HG02885 (cell line): Measurements from ENCODE around the gene TMEM42.

Experiments
- ATAC-seq: cut with Tn5 transposase; IDR thresholded peaks from one replicate; pipeline ENCODE4 v1.9.1; 2021; ENCODE audit warnings: mild to moderate bottlenecking; ENCODE audit not compliant: unreplicated experiment, poor library complexity

Gene TMEM42

GRCh38 chr3:44870375-44871061 is 8.8 kb downstream of the TMEM42 start:
- ATAC-seq: no peak

- ATAC-seq: no peak
These were observed 12.6 kb downstream of the TMEM42 start, which contains the start of gene TGM4 for GRCh38 chr3:44874308-44874707. TGM4 (plus strand) TSS chr3:44874608; CDS start chr3:44874679, 71 bp downstream.

DNA sequence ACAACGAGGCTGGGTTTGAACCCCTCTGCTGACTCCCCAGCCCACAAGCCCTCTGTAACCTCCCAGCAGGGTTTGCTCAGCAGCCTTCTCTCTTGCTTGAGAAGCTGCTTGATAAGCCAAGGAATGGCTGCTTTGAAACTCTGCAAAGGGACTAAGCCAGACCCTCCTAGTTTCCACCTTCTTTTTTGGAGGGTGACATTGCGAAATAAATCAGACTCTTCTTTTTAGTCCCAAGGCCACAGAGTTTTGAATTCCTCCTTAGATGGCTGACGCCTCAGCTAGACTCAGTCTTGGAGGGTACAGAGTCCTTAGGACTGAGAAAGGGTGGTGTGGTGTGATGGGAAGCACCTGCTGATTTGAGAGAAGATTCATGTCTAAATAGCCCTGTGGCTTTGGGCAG is 13.9 kb downstream of the TMEM42 start:
- ATAC-seq: no peak

DNA sequence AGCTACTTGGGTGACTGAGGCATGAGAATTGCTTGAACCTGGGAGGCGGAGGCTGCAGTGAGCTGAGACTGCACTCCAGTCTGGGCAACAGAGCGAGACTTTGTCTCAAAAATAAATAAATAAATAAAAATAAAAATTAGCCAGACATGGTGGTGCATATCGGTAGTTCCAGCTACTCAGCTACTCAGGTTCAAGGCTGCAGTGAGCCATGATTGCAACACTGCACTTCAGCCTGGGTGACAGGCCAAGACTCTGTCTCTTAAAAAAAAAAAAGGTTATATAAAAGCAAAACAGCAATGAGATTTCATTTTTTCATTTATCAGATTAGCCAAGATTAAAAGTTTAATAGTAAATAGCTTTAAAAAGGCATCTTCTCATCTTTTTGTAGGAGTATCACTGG is 15.6 kb downstream of the TMEM42 start:
- no peak for ATAC-seq

DNA sequence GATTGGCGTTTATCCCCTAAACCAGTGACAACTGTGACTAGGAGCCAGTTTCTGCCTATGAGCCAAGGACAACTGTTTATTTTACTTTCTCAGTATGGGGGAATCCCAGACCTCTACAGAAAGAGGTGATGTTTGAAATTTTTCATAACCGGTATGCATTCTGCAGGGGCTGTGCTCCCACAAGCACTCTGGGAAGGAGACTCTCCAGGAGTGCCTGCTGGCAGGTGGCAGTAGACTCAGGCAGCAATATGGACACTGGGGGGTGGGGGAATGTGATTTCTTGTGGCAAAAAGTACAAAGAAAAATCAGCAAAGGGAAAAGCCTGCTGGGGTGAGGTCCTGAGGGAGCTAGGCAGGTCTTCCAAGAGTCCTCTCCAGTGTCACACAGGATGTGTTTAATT is 18.6 kb downstream of the TMEM42 start:
- no peak for ATAC-seq

DNA sequence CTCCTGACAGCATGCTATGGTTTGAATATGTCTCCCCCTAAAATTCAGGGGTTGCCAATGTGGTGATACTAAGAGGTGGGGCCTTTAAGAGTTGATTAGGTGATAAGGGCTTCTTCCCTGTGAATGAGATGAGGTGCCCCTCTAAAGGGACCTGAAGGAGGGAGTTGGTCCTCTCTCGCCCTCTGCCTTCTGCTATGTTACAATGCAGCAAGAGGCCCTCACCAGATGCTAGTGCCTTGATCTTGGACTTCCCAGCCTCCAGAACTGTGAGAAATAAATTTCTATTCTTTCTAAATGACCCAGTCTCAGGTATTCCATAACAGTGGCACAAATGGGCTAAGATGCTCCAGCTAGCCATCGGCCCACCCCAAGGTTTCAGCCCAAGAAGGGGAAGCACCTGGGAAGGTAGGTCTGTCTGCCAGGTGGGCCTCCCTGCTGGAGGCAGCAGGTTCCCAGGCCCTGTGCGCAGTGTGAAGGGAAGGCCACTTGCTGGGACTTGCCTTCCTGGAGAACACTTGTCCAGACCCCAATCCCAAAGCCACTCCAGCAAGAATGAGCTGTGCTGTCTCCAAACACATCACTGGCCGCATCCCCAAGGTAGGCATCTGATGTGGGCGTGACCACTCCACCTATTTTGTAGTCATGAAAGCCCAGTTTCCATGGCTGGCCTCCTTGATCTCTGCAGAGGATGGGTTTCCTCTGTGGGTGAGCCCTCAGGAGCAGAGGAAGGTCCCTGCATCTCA is 21.7 kb downstream of the TMEM42 start:
- ATAC-seq: no peak

DNA sequence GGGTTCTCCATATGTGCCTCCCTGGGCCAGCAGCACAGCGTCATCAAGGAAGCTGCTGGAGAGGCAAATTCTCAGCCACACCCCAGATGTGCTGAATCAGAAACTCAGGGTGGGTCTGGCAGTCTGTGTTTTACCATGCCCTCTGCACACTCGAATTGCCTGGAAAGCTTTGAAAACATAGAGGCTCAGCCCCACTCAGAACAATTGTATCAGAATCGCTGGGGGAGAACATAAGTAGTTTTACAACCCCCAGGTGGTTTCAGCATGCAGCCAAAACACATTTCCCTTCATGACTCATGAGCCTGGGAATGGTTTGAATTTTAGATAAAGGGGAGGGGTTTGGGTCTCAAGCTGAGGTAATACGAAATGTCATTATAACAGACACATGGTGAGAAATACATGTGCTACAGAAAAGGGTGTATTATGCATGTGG is 22.3 kb downstream of the TMEM42 start:
- no peak for ATAC-seq

- ATAC-seq: no peak
These were observed 23.9 kb downstream of the TMEM42 start for GRCh38 chr3:44885618-44886017.

- no peak for ATAC-seq
These were observed 24.8 kb downstream of the TMEM42 start for GRCh38 chr3:44886561-44886960.

GRCh38 chr3:44887101-44887500 is 25.4 kb downstream of the TMEM42 start:
- ATAC-seq: no peak

GRCh38 chr3:44890258-44890657 is 28.5 kb downstream of the TMEM42 start:
- ATAC-seq: no peak

- ATAC-seq: no peak
These were observed 29.1 kb downstream of the TMEM42 start for GRCh38 chr3:44890852-44891251.

DNA sequence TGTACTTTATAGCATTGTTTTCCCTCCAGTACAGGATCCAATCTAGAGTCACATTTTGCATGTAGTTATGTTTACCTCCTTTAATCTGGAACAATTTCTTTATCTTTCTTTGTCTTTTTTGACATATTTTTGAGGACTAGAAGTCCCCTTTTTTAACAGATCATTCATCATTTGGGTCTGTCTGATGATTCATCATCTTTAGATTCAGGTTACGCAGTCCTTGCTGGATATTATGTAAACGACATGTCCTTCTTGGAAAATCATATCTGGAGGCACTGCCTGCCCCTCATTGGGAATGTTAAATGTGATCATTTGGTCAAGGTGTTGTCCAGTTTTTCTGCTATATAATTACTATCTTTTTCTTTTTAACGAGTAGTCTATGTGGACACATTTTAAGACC is 31.0 kb downstream of the TMEM42 start:
- no peak for ATAC-seq

GRCh38 chr3:44893097-44893496 is 31.4 kb downstream of the TMEM42 start:
- no peak for ATAC-seq

DNA sequence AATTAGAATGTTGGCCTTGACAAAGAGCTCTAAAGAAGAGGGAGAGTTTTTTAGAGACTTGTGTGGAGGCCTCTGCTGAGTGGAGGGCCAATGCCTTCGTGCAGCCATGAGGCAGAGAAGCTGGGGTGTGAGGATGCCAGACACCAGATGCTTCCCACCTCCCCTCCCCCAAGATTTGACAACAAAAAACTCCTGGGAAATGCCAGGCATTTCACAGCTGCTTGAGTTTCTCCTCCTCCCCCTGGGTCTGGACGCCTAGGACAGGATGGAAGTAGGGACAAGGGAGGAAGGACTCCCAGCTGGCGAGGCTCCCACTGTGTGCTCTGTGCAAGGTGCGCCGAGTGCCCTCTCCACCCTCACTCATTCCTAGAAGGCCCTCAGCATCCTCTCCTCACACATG is 32.8 kb downstream of the TMEM42 start:
- no peak for ATAC-seq

DNA sequence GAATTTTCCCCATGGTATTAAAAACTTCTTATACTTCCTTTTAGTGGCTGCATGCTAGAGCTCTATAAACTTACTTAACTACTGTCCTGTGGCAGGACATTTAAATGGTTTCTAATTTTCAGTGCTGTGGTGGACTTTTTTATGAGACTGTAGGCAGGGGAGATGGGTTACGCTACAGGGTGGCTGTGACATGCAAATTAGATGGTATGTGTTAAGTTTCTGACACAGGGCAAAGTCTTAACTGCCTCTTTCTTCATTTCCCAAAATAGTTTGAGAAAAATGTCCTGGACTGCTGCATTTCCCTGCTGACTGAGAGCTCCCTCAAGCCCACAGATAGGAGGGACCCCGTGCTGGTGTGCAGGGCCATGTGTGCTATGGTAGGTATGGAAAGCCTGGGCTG is 34.7 kb downstream of the TMEM42 start:
- no peak for ATAC-seq

DNA sequence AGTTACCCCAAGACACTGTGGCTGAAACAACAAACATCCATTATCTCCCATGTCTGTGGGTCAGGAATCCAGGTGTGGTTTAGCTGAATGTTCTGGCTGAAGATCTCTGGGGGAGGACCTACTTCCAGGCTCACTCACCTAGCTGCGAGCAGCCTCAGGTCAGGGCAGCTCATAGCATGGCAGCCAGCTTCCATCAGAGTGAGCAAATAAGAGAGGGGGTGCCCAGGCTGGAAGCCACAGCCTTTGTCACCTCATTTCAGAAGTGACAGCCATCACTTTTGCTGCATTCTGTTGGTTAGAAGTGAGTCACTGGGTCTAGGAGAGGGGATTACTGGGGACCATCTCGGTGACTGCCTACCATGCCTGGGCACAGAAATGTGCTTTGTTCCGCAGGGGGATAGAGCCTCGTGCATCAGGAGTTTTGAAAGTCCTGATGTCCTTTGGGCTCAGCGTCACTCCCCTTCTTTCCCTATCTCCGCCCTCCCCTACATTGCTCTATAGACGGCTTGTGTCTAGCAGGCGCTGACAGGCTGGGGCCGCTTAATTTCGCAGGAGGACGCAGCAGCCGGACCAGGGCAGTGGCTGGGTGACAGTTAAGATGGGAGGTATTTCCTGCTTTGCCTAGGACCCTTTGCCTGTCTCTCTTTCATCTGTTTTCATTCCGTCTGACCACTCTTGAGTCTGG is 38.1 kb downstream of the TMEM42 start:
- no peak for ATAC-seq

- ATAC-seq: no peak
These were observed 40.9 kb downstream of the TMEM42 start for GRCh38 chr3:44902628-44903027.

DNA sequence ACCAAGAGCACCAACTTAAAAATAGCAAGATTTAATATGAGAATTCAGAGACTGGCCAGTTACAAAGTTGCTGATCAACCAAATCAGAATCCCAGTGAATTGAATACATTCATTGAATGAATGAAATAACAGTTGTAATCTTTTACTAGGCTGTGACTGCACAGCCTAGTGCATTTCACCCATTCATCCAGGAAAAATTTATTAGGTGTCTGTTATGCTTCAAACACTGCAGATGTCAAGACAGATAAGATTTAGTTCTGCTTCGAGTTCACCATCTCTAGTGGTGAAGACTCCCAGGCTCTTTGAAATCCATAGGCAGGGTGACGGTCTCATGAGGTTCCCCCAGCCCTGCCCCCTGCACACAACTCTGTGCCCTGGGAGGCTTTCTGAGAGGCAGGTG is 41.6 kb downstream of the TMEM42 start:
- no peak for ATAC-seq

- ATAC-seq: no peak
These were observed 42.0 kb downstream of the TMEM42 start for GRCh38 chr3:44903751-44904150.

- no peak for ATAC-seq
These were observed 43.9 kb downstream of the TMEM42 start for GRCh38 chr3:44905446-44906157.
